HG03103 (cell line): ENCODE data around the gene AK8.
"Not testable (repeated sequence)": the region's sequence is repeated elsewhere in the genome, so short reads cannot be mapped to it uniquely, and the experiment has no call there.

Experiments used
- ATAC-seq: cut with Tn5 transposase; IDR thresholded peaks from one replicate; pipeline ENCODE4 v1.9.1; 2021; ENCODE audit warnings: low read depth; ENCODE audit not compliant: unreplicated experiment

Gene AK8

GRCh38 chr9:132775720-132776119, 102.4 kb downstream of the AK8 start:
- ATAC-seq = no peak

GRCh38 chr9:132774886-132775285, 103.2 kb downstream of the AK8 start:
- no peak for ATAC-seq

- ATAC-seq = no peak
Observed at GRCh38 chr9:132773764-132774339, 104.2 kb downstream of the AK8 start.

- no peak for ATAC-seq
Observed at GRCh38 chr9:132773093-132773492, 105.0 kb downstream of the AK8 start.

- ATAC-seq = not testable (repeated sequence)
Observed at GRCh38 chr9:132771752-132772151, 106.3 kb downstream of the AK8 start.

- ATAC-seq = no peak
Observed at GRCh38 chr9:132770770-132771310, 107.2 kb downstream of the AK8 start.

GRCh38 chr9:132769906-132770769, 107.9 kb downstream of the AK8 start:
- no peak for ATAC-seq

DNA sequence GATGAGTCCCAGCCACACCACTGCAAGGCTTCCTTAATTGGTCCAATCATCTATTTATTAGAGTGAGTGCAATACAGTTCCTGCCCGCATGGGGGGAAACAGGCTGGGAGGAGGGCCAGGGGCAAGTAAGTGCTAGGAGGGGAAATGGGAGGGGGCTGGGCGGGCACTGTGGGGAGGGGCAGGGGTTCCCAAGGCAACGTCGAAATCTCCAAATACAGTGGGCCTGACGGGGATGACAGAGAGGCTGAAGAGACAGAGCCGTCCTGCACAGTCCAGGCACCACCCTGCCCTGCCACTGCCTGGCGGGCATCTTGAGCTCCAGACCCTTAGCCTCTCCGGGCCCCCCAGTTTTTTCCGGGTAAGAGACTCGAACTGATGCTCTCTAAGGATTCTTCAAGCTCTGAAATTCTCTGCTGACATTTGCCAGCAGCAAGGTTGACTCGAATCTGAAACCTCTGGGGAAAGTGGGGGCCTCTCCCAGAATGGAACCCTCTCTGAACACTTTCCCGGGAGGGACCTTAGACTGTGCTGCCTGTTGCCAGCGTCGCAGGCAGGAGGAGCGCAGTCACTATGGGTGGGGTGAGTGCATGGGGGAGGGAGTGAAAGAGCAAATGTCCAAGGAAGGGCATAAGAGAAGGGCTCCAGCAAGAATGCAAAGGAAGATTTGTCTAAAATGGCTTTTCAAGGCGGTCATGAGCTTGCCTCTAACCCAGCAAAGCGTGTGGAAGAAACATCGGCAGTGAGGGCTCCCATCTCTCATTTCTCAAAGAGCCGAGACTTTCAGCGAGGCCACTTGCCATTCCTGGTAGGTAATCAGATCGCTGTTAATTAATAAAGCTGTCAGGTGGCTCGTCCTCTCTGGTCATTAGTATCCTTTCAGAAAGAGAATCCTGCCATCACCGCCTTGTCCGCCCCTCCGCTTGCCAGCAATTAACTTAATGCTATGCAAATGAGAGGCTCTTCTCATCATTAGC, 108.9 kb downstream of the AK8 start:
- ATAC-seq = peak; percentile 46

DNA sequence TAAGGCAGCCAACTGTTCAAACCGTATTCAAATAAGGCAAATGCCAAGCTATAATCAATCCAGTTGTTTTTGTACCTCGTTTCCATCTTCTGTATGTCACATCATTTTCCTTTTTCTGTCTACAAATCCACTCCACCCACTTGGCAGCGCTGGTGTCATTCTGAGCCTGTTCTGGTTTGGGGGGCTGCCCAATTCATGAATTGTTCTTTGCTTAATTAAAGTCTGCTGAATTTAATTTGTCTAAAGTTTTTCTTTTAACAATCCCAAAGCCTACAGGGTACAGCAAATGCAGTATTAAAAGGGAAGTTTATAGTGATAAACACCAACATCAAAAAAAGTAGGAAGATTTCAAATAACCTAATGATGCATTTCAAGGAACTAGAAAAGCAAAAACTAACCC, 114.5 kb downstream of the AK8 start:
- ATAC-seq = no peak

GRCh38 chr9:132762896-132763295, 115.2 kb downstream of the AK8 start:
- ATAC-seq = no peak

- no peak for ATAC-seq
Observed at GRCh38 chr9:132761602-132762001, 116.5 kb downstream of the AK8 start.

DNA sequence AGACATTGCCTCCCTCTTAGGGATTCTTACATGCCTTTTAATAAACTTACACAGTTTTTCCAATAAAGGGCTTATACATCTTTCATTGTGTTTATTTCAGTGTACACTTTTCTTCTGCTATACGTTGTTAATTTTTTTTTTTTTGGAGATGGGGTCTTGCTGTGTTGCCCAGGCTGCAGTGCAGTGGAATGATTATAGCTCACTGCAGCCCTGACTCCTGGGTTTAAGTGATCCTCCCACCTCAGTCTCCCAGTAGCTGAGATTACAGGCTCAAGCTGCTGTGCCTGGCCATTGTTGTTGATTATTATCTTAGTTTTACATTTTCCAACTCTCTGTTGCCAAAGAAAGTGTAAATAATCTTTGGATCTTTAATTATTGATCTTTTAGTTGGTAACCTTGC, 118.0 kb downstream of the AK8 start:
- no peak for ATAC-seq

GRCh38 chr9:132757016-132757415, 121.1 kb downstream of the AK8 start:
- no peak for ATAC-seq

GRCh38 chr9:132756214-132756845, 121.8 kb downstream of the AK8 start:
- ATAC-seq = no peak

GRCh38 chr9:132755096-132755495, 123.0 kb downstream of the AK8 start:
- no peak for ATAC-seq

DNA sequence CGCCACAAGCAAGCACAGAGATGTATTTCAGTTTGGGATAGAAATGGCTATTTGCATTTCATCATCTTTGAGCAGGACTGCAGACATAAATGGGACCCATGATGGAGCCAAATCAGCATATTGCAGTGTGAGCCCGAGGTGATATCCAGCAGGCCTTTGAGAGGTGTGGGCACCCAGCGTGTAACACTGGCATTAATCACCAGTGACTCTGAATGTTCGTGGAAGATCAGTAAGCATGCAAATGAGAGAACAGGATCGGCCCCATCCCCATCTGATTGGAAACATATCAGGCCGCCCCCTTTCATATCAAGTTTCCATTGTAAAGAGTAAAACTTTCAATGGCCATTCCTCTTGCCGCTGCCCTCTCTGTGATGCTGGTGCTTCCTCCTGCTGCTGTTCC, 123.8 kb downstream of the AK8 start:
- ATAC-seq = no peak

DNA sequence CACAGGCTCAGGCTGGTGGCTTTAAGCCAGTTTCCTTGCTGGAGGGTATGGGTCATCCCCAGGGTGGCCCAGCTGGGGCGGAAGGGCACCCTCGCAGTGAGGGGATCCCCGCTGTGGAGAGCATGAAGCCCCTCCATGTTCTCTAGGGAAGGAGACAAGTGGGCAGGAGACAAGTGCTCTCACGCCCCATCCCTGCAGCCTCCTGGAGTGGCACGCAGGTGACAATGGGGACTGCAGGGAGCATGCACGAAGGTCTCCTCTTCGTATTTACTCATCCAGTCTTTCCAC, 124.5 kb downstream of the AK8 start:
- ATAC-seq = no peak

DNA sequence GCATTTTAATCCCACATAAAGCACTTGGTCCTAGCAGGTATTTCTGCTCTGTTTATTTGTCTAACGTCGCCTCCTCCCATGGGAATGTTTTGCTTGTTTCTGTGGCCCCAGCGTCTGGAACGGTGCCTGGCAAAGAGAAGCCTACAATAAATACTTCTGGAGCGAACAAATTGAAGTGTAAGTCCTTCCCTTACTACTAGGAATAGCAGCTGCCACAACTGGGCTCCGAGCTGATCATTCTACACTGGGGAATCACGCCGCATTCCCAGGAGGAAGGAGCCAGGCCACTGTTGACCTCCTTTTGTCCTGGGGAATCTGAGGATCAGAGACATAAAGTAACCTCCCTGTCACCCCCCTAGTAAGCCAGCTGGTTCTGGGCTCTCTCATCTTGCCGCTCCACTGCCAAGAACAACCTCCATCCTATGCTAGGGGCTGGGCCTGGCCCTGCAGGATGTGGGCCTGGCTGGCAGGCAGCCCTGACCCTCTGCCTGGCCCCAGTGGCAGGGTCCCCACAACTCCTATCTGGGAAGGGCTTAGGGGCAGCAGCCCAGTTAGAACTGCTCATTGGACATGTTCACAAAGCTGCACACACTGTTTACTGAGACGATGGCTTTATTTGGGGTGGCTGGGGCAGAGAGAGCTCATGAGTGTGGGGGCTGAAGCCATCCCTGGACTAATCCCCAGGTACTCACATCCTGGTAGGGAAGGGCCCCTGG, 125.0 kb downstream of the AK8 start:
- no peak for ATAC-seq

DNA sequence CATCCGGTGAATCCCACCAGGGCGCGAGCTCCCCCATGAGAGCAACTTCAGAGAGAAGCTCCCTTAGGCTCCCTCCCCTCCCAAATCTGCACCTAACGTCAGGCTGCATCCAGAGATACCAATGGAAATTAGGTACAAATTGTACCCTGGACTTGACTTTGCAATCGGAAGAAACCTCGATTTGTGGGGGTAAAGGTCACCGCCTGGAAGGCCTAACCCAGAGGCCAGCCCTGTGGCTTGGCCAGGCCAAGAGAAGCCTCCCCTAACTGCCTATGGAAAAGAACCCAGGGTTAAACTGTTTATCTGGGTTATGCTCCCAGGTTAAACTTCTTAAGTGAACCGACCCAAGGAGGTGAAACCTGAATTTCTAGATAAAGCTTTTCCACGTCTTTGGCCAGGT, 127.4 kb downstream of the AK8 start:
- ATAC-seq = no peak

DNA sequence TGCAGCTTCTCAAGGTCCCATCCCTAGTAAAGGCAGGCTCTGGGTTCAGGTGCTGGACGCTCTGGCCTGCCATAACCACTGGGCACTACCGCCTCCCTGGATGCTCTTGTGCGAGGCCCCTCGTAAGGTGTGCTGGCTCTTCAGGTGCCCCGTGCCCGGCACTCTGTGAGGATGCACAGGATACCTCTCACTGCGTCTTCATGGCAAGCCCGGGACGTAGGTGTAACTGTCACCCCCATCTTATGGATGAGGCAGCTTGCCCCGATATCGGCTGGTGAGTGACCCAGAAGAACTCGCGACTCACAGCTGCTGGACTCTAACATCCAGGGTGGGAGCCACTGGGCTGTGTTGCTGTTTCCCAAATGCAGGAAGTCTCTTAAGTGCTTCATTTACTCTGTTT, 128.8 kb downstream of the AK8 start:
- ATAC-seq = no peak
